HepG2 (cell line): Measurements from ENCODE around the gene GSTP1. TPM values are rescaled to one million over a fixed set of nuclear protein-coding genes. Genes with fewer than 3 reads are reported as not detected.
A peak's percentile ranks its signal among the peaks of the same experiment; 100 is the strongest.

Experiments used
- ATAC-seq: fragments of 200-7000 bp; cut with Tn5 transposase; 3 replicates; pipeline ENCODE4 v1.9.1; 2020; ENCODE audit warnings: mild to moderate bottlenecking, moderate library complexity
- BruUV-seq: library from RNA; stranded (reverse); fragments of 400-500 nt; replicated peaks from 2 replicates; lab custom pipeline; 2021; lab: Mats Ljungman, UMichigan
- CTCF ChIA-PET: fragments of 300-600 bp; formaldehyde crosslinking; extraction: SDS; loops from one replicate; lab custom pipeline; 2021; ENCODE audit warnings: low total read pairs, inconsistent platforms, low intra/inter-chr PET ratio; lab: Yijun Ruan, JAX
- POLR2A ChIA-PET: fragments of 350-600 bp; sonication (Branson Sonifier 250); formaldehyde crosslinking; loops from one replicate; lab custom pipeline; 2020; ENCODE audit warnings: antibody characterized with exemption, inconsistent platforms; lab: Yijun Ruan, JAX
- DNase-seq: peaks from one replicate; pipeline ENCODE4 v3.0.0-alpha.2; 2015; ENCODE audit warnings: low spot score
- FAIRE-seq: peaks from 3 replicates; lab custom pipeline; 2011; peaks lifted over from hg19 to GRCh38; lab: Jason Lieb, UNC
- H2AFZ ChIP-seq: one replicate; pipeline ENCODE4 v1.6.1; 2011; ENCODE audit warnings: low read length, inconsistent platforms
- H3K27ac ChIP-seq: fragments of 300-600 bp; 3 replicates; pipeline ENCODE4 v1.8.0; 2011; ENCODE audit warnings: mixed run types, mild to moderate bottlenecking, mixed read lengths, low read length, inconsistent platforms; ENCODE audit not compliant: insufficient read depth; ENCODE audit errors: extremely low read length
- H3K27me3 ChIP-seq, 2 experiments: fragments of 200-600 bp in 1 of 2; 2 replicates in 1 of 2; 3 replicates in 1 of 2; pipeline versions ENCODE4 v1.6.0 to v1.8.0; 2011; ENCODE audit warnings: low read length in 2 of 2, mild to moderate bottlenecking in 2 of 2, moderate library complexity in 2 of 2, inconsistent platforms in 1 of 2; ENCODE audit not compliant: insufficient read depth in 2 of 2, control insufficient read depth in 1 of 2
- H3K36me3 ChIP-seq, 2 experiments: fragments of 200-600 bp in 1 of 2; replicated peaks in 1 of 2; 2 replicates in 1 of 2; 3 replicates in 1 of 2; pipeline versions ENCODE4 v1.5.1 to v1.8.0; 2011; ENCODE audit warnings: low read length in 2 of 2, inconsistent platforms in 1 of 2; ENCODE audit not compliant: insufficient read depth in 2 of 2, control insufficient read depth in 1 of 2
- H3K4me1 ChIP-seq: 2 replicates; pipeline ENCODE4 v1.5.1; 2012; ENCODE audit warnings: low read length, inconsistent platforms; ENCODE audit not compliant: insufficient read depth
- H3K4me2 ChIP-seq: 2 replicates; pipeline ENCODE4 v1.6.0; 2011; ENCODE audit warnings: low read depth, low read length, inconsistent platforms
- H3K4me3 ChIP-seq, 3 experiments: fragments of 200-600 bp in 1 of 3; sonication (generic), shearing (Covaris generic) in 1 of 3; replicated peaks in 1 of 3; 2 replicates each; pipeline ENCODE4 v1.5.1; 2011 to 2016; ENCODE audit warnings: low read length in 3 of 3, inconsistent platforms in 2 of 3, low read depth in 2 of 3, mild to moderate bottlenecking in 2 of 3, control low read depth in 1 of 3, mixed read lengths in 1 of 3; ENCODE audit not compliant: insufficient read depth in 1 of 3
- H3K79me2 ChIP-seq: one replicate; pipeline ENCODE4 v1.6.1; 2011; ENCODE audit warnings: low read length, inconsistent platforms; ENCODE audit not compliant: insufficient read depth
- H3K9ac ChIP-seq: 2 replicates; pipeline ENCODE4 v1.6.0; 2011; ENCODE audit warnings: mild to moderate bottlenecking, low read depth, low read length, inconsistent platforms; ENCODE audit not compliant: insufficient read depth
- H3K9me3 ChIP-seq: 2 replicates; pipeline ENCODE4 v1.5.1; 2012; ENCODE audit warnings: mild to moderate bottlenecking, low read length
- H4K20me1 ChIP-seq: 2 replicates; pipeline ENCODE4 v1.6.0; 2011; ENCODE audit warnings: inconsistent platforms, mild to moderate bottlenecking, low read length, moderate library complexity; ENCODE audit not compliant: insufficient read depth
- WGBS: methylation state at CpG from one replicate; pipeline ENCODE4 v1.1.6; 2017; ENCODE audit warnings: low lambda C conversion rate; 5-methylcytosine and 5-hydroxymethylcytosine counted together
- in situ Hi-C: cut with HindIII; loops from 2 replicates; pipeline ENCODE4 v1.10.0; 2017; ENCODE audit warnings: low pct_unique_long_range_greater_than_20kb; ENCODE audit not compliant: extremely low pct_ligation_motif_present
- intact Hi-C: fragments of 100-400 bp; cut with micrococcal nuclease; formaldehyde crosslinking; loops from one replicate; pipeline ENCODE4 v1.10.0; 2022; ENCODE audit not compliant: unreplicated experiment
- polyA plus RNA-seq, 8 experiments: library from polyadenylated mRNA; depleted of rRNA in 3 of 8; stranded (reverse) in 7 of 8; unstranded in 1 of 8; fragments of >200 nt; fragmentation: Illumina TruSeq in 4 of 8; extraction: Trizol in 4 of 8; gene quantifications; 2 replicates each; pipeline versions ENCODE4 v1.2.1 to v1.2.3, GENCODE V29; 2011 to 2016; ENCODE audit warnings: low read depth in 4 of 8, missing spikeins in 1 of 8, mixed read lengths in 1 of 8; ENCODE audit not compliant: insufficient read depth in 1 of 8
- total RNA-seq, 5 experiments: library from RNA; depleted of rRNA; stranded (reverse); fragments of >200 nt; fragmentation: Illumina TruSeq; extraction: Trizol; gene quantifications; 2 replicates each; pipeline ENCODE4 v1.2.3, GENCODE V29; 2016; ENCODE audit warnings: low read depth in 1 of 5
- TF ChIP-seq, protein P1 (sequence below): sonication (generic); formaldehyde crosslinking; IDR thresholded peaks from one replicate; pipeline ENCODE4 v1.5.1; 2020; ENCODE audit warnings: mild to moderate bottlenecking, missing genetic modification reagents; ENCODE audit errors: not compliant biosample characterization
- TF ChIP-seq, protein P2 (sequence below): sonication (generic); formaldehyde crosslinking; IDR thresholded peaks from 2 replicates; pipeline ENCODE4 v1.4.0; 2020; ENCODE audit warnings: missing genetic modification reagents
- TF ChIP-seq, protein P3 (sequence below): sonication (generic); formaldehyde crosslinking; IDR thresholded peaks from 2 replicates; pipeline ENCODE4 v1.4.0; 2020; ENCODE audit warnings: missing genetic modification reagents
- TF ChIP-seq, protein P4 (sequence below): IDR thresholded peaks from 2 replicates; pipeline ENCODE4 v1.6.1; 2012; ENCODE audit warnings: low read length, improper control_type of control experiment
- TF ChIP-seq, protein P5 (sequence below), 2 experiments: sonication (generic) in 1 of 2; formaldehyde crosslinking in 1 of 2; IDR thresholded peaks; 2 replicates each; pipeline versions ENCODE4 v1.4.0 to v1.6.1; 2018 to 2020; ENCODE audit warnings: missing genetic modification reagents in 2 of 2, borderline replicate concordance in 1 of 2, low read depth in 1 of 2, mild to moderate bottlenecking in 1 of 2, missing biosample characterization in 1 of 2

Gene GSTP1
- total and polyA plus RNA-seq, 2 of the 13 experiments (the other 11 are each of a cell fraction or from before 2014, with no cell fraction given) = not detected

DNA sequence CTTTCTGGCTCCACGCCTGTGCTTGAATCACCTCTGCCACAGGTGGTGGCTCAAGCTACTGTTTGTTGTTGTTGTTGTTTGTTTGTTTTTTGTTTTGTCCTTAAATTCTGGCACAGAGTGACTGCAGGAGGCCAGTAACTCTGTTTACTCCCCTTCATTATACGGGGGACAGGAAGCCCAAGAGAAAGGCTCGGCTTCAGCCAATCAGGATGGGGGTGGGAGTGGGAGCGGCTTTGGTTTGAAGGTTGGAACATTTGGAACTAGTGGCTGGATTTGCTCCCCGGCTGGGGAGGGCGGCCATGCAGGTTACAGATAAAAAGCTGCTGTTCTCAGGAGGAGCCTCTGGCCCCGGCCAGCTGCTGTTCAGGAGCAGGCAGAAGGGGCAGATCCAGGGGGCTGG, 40.6 kb upstream of the GSTP1 start:
- Histone ChIP-seq H3K79me2 (no peaks in the 10 kb centered on the region), H4K20me1 (no peaks in the 10 kb centered on the region), H3K4me2 (0 out of 2 replicates have a peak overlapping the region, but pooled peaks have one; percentile 5), H3K9me3 (no peaks in the 10 kb centered on the region), H3K27me3 (no peaks in the 10 kb centered on the region), H3K4me1 (peaks cover 47% of the 10 kb centered on the region), H3K4me3 (no peak overlapping the region), H3K27ac (no peak overlapping the region), H3K9ac (no peak overlapping the region), H3K36me3 (no peaks in the 10 kb centered on the region), H2AFZ (no peak overlapping the region)
- in situ Hi-C loops (no loop called here), intact Hi-C loops (no loop called here)
- DNase-seq (no peak), FAIRE-seq (no peak), ATAC-seq (no peak)
- ChIA-PET POLR2A (no interaction called here), CTCF (no interaction called here)
- 20% methylated on average over 7 of the region's 7 CpGs for WGBS
- no TSS peak for BruUV-seq
- TF ChIP-seq, protein P1, sequence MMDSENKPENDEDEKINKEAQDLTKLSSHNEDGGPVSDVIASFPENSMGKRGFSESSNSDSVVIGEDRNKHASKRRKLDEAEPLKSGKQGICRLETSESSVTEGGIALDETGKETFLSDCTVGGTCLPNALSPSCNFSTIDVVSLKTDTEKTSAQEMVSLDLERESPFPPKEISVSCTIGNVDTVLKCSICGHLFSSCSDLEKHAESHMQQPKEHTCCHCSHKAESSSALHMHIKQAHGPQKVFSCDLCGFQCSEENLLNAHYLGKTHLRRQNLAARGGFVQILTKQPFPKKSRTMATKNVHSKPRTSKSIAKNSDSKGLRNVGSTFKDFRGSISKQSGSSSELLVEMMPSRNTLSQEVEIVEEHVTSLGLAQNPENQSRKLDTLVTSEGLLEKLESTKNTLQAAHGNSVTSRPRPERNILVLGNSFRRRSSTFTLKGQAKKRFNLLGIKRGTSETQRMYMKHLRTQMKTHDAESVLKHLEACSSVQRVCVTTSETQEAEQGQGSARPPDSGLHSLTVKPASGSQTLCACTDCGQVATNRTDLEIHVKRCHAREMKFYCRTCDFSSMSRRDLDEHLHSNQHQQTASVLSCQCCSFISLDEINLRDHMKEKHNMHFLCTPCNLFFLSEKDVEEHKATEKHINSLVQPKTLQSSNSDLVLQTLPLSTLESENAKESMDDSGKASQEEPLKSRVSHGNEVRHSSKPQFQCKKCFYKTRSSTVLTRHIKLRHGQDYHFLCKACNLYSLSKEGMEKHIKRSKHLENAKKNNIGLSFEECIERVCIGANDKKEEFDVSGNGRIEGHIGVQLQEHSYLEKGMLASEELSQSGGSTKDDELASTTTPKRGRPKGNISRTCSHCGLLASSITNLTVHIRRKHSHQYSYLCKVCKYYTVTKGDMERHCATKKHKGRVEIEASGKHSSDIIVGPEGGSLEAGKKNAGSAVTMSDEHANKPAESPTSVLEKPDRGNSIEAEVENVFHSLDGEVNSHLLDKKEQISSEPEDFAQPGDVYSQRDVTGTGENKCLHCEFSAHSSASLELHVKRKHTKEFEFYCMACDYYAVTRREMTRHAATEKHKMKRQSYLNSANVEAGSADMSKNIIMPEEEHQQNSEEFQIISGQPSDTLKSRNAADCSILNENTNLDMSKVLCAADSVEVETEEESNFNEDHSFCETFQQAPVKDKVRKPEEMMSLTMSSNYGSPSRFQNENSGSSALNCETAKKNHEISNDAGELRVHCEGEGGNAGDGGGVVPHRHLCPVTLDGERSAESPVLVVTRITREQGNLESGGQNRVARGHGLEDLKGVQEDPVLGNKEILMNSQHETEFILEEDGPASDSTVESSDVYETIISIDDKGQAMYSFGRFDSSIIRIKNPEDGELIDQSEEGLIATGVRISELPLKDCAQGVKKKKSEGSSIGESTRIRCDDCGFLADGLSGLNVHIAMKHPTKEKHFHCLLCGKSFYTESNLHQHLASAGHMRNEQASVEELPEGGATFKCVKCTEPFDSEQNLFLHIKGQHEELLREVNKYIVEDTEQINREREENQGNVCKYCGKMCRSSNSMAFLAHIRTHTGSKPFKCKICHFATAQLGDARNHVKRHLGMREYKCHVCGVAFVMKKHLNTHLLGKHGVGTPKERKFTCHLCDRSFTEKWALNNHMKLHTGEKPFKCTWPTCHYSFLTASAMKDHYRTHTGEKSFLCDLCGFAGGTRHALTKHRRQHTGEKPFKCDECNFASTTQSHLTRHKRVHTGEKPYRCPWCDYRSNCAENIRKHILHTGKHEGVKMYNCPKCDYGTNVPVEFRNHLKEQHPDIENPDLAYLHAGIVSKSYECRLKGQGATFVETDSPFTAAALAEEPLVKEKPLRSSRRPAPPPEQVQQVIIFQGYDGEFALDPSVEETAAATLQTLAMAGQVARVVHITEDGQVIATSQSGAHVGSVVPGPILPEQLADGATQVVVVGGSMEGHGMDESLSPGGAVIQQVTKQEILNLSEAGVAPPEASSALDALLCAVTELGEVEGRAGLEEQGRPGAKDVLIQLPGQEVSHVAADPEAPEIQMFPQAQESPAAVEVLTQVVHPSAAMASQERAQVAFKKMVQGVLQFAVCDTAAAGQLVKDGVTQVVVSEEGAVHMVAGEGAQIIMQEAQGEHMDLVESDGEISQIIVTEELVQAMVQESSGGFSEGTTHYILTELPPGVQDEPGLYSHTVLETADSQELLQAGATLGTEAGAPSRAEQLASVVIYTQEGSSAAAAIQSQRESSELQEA (CRISPR knock-in tag) = no peak
- TF ChIP-seq, protein P2, sequence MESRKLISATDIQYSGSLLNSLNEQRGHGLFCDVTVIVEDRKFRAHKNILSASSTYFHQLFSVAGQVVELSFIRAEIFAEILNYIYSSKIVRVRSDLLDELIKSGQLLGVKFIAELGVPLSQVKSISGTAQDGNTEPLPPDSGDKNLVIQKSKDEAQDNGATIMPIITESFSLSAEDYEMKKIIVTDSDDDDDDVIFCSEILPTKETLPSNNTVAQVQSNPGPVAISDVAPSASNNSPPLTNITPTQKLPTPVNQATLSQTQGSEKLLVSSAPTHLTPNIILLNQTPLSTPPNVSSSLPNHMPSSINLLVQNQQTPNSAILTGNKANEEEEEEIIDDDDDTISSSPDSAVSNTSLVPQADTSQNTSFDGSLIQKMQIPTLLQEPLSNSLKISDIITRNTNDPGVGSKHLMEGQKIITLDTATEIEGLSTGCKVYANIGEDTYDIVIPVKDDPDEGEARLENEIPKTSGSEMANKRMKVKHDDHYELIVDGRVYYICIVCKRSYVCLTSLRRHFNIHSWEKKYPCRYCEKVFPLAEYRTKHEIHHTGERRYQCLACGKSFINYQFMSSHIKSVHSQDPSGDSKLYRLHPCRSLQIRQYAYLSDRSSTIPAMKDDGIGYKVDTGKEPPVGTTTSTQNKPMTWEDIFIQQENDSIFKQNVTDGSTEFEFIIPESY (CRISPR knock-in tag) = no peak
- TF ChIP-seq, protein P3, sequence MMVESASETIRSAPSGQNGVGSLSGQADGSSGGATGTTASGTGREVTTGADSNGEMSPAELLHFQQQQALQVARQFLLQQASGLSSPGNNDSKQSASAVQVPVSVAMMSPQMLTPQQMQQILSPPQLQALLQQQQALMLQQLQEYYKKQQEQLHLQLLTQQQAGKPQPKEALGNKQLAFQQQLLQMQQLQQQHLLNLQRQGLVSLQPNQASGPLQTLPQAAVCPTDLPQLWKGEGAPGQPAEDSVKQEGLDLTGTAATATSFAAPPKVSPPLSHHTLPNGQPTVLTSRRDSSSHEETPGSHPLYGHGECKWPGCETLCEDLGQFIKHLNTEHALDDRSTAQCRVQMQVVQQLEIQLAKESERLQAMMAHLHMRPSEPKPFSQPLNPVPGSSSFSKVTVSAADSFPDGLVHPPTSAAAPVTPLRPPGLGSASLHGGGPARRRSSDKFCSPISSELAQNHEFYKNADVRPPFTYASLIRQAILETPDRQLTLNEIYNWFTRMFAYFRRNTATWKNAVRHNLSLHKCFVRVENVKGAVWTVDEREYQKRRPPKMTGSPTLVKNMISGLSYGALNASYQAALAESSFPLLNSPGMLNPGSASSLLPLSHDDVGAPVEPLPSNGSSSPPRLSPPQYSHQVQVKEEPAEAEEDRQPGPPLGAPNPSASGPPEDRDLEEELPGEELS (CRISPR knock-in tag) = no peak
- TF ChIP-seq, protein P4, sequence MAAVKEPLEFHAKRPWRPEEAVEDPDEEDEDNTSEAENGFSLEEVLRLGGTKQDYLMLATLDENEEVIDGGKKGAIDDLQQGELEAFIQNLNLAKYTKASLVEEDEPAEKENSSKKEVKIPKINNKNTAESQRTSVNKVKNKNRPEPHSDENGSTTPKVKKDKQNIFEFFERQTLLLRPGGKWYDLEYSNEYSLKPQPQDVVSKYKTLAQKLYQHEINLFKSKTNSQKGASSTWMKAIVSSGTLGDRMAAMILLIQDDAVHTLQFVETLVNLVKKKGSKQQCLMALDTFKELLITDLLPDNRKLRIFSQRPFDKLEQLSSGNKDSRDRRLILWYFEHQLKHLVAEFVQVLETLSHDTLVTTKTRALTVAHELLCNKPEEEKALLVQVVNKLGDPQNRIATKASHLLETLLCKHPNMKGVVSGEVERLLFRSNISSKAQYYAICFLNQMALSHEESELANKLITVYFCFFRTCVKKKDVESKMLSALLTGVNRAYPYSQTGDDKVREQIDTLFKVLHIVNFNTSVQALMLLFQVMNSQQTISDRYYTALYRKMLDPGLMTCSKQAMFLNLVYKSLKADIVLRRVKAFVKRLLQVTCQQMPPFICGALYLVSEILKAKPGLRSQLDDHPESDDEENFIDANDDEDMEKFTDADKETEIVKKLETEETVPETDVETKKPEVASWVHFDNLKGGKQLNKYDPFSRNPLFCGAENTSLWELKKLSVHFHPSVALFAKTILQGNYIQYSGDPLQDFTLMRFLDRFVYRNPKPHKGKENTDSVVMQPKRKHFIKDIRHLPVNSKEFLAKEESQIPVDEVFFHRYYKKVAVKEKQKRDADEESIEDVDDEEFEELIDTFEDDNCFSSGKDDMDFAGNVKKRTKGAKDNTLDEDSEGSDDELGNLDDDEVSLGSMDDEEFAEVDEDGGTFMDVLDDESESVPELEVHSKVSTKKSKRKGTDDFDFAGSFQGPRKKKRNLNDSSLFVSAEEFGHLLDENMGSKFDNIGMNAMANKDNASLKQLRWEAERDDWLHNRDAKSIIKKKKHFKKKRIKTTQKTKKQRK = no peak
- TF ChIP-seq, protein P5, sequence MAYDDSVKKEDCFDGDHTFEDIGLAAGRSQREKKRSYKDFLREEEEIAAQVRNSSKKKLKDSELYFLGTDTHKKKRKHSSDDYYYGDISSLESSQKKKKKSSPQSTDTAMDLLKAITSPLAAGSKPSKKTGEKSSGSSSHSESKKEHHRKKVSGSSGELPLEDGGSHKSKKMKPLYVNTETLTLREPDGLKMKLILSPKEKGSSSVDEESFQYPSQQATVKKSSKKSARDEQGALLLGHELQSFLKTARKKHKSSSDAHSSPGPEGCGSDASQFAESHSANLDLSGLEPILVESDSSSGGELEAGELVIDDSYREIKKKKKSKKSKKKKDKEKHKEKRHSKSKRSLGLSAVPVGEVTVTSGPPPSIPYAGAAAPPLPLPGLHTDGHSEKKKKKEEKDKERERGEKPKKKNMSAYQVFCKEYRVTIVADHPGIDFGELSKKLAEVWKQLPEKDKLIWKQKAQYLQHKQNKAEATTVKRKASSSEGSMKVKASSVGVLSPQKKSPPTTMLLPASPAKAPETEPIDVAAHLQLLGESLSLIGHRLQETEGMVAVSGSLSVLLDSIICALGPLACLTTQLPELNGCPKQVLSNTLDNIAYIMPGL (CRISPR knock-in tag; IDR thresholded peaks at IDR 0.05; ENCODE audit: borderline replicate concordance in 1 of 2, low read depth in 1 of 2) = no peak
